Activated T-cell treated with anti-CD3 and anti-CD28 coated beads, Interleukin-2, amount 50 U/mL, for 24 hours (primary cell): ENCODE measurements around the gene IGFLR1.
"Not testable (repeated sequence)": the region's sequence is repeated elsewhere in the genome, so short reads cannot be mapped to it uniquely, and the experiment has no call there.

Source experiments
- DNase-seq: peaks from one replicate; pipeline ENCODE4 v3.0.0-alpha.2; 2020
- H3K27ac Mint-ChIP-seq: 2 replicates; pipeline ENCODE4 v1.8.0; 2020; ENCODE audit warnings: mild to moderate bottlenecking, mixed read lengths
- H3K27me3 Mint-ChIP-seq: 2 replicates; pipeline ENCODE4 v1.8.0; 2020; ENCODE audit warnings: mixed read lengths
- H3K36me3 Mint-ChIP-seq: 2 replicates; pipeline ENCODE4 v1.8.0; 2020; ENCODE audit warnings: low read depth, mixed read lengths
- H3K4me1 Mint-ChIP-seq: 2 replicates; pipeline ENCODE4 v1.8.0; 2020; ENCODE audit warnings: low read depth, mixed read lengths
- H3K4me3 Mint-ChIP-seq: 2 replicates; pipeline ENCODE4 v1.8.0; 2020; ENCODE audit warnings: mild to moderate bottlenecking, moderate library complexity, mixed read lengths
- H3K9me3 Mint-ChIP-seq: 2 replicates; pipeline ENCODE4 v1.8.0; 2020; ENCODE audit warnings: mixed read lengths

IGFLR1 gene

DNA sequence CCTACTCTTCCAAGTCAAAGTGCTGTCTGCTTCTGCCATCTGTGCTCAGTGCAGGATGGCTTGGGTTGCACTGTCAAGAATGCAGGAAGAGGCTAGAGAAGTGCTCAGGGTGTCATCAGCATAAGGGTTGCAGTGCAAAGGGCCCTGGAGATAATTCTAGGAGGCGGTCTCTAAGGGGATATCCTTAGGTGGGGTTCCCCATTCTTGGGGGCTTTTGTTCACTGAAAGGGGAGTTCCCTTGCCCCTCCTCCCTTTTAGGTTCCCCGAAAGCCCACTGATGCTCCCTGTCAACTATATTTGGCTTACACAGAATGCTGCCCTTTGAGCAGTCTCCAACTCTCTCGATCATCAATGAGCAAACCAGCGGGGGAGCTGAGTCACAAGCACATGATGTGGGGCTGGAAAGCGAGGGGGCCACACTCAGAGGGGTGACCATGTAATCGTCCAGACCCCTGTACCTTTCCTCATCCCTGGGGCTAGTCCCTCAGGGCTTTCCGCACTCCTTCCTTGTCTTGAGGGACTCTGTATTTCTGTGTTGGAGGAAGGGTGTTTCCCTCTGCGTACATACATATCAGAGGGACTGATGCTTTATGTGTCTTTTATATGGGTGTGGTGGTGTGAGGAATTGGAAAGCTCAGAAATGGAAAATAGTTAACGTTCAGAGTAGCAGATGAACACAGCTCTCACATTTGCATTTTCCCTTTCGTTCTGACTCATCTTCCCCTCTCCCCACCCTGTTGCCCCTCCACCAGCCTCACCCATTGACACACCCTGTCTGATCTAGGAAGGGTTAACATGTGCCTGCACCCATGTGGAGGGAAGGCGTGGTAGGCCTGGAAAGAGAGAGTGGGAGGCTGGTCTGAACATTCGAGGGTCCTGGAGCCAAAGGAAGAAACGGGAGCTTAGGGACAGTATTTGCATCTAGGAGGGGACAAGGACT, 31.2 kb downstream of the IGFLR1 start:
- H3K36me3 Mint-ChIP-seq, result peaks cover 34% of the 10 kb centered on the region
- H3K27ac Mint-ChIP-seq, result peak overlapping the region; percentile 99
- no peaks in the 10 kb centered on the region for H3K9me3 Mint-ChIP-seq
- DNase-seq, result peak; percentile 81
- no peaks in the 10 kb centered on the region for H3K27me3 Mint-ChIP-seq
- peaks cover 52% of the 10 kb centered on the region for H3K4me1 Mint-ChIP-seq
- peak overlapping the region; percentile 66 for H3K4me3 Mint-ChIP-seq

DNA sequence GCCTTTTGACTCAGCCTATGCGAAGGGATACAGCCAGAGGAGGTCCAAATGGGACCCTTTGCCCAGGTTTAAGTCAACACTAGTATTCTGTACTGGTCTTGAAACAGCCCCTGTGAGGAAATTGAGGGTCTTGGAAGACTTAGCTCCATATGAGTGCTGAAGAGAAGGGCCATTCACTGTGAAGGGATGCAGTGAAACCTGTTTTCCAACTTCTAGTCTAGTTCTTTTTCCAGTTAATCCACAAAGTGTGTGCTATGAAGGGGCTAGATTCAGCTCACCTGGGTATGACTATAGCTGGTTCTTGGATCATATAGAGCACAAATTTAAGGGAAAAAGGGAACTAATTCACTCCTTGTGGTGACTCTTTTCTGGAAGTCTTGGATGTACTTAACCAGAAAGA, 33.9 kb downstream of the IGFLR1 start:
- Mint-ChIP-seq H3K4me3 (no peak overlapping the region), H3K36me3 (peaks cover 8% of the 10 kb centered on the region), H3K4me1 (peaks cover 44% of the 10 kb centered on the region), H3K27ac (no peak overlapping the region), H3K9me3 (no peaks in the 10 kb centered on the region), H3K27me3 (no peaks in the 10 kb centered on the region)
- no peak for DNase-seq

DNA sequence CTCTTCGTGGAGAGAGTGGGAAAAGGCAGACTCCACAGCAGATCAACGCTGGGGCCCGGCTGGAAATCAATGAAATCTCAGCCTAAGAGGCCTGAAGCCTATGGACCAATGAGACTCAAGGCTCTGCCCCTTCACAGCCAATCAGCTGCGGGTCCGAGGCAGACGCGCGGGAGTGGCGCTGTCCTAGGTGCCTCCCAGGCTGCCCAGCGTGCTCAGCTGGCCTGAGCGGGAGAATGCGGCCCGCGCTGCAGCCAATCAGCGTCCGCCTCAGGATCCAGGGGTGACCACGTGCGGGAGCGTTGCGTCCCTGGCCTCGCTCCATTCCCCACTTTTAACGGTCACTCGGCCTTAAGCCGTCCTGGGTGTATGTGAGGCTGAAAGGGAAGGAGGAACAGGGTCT, 38.0 kb downstream of the IGFLR1 start, which contains the start of gene ZBTB32:
ZBTB32 (plus strand) TSS at position 341 of the 400 bp plus-strand sequence. CDS start 10,069 bp downstream, outside the sequence.
- DNase-seq, result no peak
- H3K27ac Mint-ChIP-seq, result no peak within 1 kb of the TSS
- no peaks in the 10 kb centered on the region for H3K27me3 Mint-ChIP-seq
- H3K4me3 Mint-ChIP-seq, result no peak within 1 kb of the TSS
- peaks cover 3% of the 10 kb centered on the region for H3K36me3 Mint-ChIP-seq
- no peaks in the 10 kb centered on the region for H3K9me3 Mint-ChIP-seq
- peaks cover 17% of the 10 kb centered on the region for H3K4me1 Mint-ChIP-seq

DNA sequence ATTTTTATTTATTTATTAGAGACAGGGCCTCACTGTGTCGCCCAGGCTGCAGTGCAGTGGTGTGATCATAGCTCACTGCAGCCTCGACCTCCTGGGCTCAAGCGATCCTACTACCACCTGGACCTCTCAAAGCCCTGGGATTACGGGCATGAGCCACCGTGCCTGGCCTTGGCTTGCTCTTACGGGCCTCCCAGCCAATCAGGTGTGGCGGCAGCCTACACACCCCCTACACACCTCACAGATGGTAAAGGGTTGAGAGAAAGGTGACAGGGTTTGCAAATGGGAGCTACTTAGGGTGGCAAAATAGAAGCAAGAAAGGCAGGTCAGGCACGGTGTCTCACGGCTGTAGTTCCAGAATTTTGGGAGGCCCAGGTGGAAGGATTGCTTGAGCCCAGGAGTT, 38.9 kb downstream of the IGFLR1 start:
- Mint-ChIP-seq H3K36me3 (peaks cover 2% of the 10 kb centered on the region), H3K4me1 (peaks cover 11% of the 10 kb centered on the region), H3K27me3 (no peaks in the 10 kb centered on the region), H3K9me3 (no peaks in the 10 kb centered on the region), H3K4me3 (no peak overlapping the region), H3K27ac (no peak overlapping the region)
- no peak for DNase-seq

DNA sequence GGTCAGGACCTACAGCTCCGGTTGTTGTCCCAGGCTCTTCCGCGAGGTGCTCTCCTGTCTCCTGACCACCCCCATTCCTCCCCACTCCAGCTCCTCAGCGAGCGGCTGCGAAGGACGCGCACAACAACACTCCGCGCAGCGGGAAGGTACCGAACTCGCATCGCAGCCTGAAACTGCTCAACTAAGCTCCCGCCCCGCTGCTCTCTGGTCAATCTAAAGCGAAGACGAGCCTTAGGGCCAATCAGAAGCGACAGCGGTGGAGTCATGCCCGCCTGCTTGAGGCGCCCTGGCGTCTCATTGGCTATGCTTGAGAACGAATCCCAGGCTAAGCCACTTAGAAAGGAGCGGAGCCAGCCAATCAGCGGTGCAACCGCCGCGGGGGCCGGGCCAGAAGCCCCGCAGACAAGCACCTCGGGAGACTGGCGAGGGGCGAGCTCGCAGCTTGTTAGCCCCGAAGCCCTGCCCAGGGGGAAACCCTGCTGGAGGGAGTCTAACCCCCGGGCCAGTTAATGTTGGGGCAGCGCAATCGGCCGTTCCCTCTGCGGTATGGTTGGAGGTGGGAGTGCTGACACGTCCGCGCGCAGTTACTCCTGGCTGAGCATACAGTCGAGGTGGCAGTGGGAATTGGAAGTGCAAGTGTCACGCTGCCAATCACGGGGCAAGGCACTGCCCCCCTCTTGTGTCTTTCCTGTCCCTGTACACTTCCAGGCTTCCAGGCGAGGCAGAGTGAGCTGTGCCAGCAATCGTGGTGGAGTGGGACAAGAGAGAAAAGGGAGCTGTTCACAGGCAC, 39.8 kb downstream of the IGFLR1 start:
- DNase-seq, result peak; percentile 90
- no peaks in the 10 kb centered on the region for H3K27me3 Mint-ChIP-seq
- peak overlapping the region; percentile 90 for H3K27ac Mint-ChIP-seq
- H3K4me3 Mint-ChIP-seq, result peak overlapping the region; percentile 88
- peaks cover 8% of the 10 kb centered on the region for H3K4me1 Mint-ChIP-seq
- H3K9me3 Mint-ChIP-seq, result no peaks in the 10 kb centered on the region
- peaks cover 2% of the 10 kb centered on the region for H3K36me3 Mint-ChIP-seq

DNA sequence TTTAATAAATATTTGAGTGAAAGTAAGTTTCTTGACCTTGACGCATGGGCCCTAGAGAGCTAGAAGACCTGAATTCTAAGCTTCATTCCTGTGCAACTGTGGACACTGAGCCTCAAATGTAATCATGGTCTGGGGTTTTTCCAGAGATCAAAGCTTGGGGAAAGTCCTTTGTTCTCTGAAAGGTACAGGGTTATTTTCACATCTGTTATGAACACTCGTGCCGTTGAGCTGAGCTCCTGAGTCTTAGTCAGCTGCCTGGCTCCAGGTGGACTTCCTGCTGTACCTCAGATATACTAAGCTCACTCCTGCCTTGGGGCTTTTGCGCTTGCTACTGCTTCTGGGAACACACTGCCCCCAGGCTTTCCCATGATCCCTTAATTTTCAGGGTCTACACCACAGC, 45.4 kb downstream of the IGFLR1 start:
- no peak overlapping the region for H3K4me3 Mint-ChIP-seq
- H3K4me1 Mint-ChIP-seq, result peaks cover 21% of the 10 kb centered on the region
- peak overlapping the region; percentile 55 for H3K27ac Mint-ChIP-seq
- no peaks in the 10 kb centered on the region for H3K36me3 Mint-ChIP-seq
- H3K27me3 Mint-ChIP-seq, result no peaks in the 10 kb centered on the region
- DNase-seq, result no peak
- H3K9me3 Mint-ChIP-seq, result no peaks in the 10 kb centered on the region

DNA sequence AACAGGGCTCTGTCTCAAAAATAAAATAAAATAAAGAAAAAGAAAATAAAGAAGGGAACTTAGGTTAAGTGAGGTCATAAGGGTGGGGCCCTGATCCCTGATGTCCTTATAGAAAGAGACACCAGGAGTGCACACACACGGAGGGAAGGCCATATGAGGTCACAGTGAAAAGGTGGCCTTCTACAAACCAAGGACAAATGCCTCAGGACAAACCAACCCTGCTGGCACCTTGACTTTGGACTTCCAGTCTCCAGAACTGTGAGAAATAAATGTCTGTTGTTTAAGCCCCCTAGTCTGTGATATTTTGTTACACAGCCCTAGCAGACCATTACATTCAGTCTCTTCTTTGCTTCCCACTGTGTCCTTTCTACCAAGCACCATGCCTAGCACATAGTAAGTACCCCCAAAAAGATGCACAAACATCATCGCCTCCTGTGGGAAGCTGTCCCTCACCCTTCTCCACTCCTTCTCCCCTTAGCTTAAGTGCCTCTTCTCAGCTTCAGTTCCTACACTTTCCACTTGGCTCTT, 46.3 kb downstream of the IGFLR1 start:
- Mint-ChIP-seq H3K36me3 (no peaks in the 10 kb centered on the region), H3K4me1 (peaks cover 21% of the 10 kb centered on the region), H3K9me3 (no peaks in the 10 kb centered on the region), H3K27me3 (no peaks in the 10 kb centered on the region), H3K27ac (no peak overlapping the region), H3K4me3 (no peak overlapping the region)
- DNase-seq, result no peak

DNA sequence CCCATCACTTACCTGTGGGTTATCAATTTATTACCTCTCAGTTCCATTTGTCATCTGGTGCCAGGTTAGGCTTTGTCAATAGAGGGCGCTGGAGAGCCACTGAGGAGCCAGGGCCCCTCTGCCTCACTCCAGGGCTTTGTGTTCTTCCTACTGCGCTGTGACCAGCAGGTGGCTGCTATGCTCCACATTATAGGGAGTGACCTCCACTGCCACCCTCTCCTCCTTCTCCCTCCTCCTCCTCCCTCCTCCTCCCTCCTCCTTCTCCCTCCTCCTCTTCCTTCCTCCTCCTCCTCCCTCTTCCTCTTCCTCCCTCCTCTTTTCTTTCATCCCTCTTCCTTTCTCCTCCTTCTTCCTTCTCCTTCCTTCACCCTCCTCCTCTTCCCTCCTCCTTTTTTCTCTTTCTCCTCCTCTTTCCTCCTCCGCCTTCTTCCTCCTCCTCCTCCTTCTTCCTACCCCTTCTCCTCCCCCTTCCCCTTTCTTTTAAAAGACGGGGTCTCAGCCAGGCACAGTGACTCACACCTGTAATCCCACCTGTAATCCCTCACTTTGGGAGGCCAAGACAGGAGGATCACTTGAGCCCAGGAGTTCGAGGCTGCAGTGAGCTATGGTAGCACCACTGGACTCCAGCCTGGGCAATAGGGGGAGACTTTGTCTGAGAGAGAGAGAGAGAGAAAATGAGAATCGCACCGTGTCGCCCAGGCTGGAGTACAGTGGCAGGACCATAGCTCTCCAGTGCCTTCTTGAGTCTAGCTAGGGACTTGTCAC, 48.2 kb downstream of the IGFLR1 start:
- peaks cover 4% of the 10 kb centered on the region for H3K27me3 Mint-ChIP-seq
- peaks cover 21% of the 10 kb centered on the region for H3K4me1 Mint-ChIP-seq
- DNase-seq, result peak; percentile 90
- H3K4me3 Mint-ChIP-seq, result no peak overlapping the region
- no peaks in the 10 kb centered on the region for H3K36me3 Mint-ChIP-seq
- H3K27ac Mint-ChIP-seq, result peak overlapping the region; percentile 52
- H3K9me3 Mint-ChIP-seq, result no peaks in the 10 kb centered on the region

DNA sequence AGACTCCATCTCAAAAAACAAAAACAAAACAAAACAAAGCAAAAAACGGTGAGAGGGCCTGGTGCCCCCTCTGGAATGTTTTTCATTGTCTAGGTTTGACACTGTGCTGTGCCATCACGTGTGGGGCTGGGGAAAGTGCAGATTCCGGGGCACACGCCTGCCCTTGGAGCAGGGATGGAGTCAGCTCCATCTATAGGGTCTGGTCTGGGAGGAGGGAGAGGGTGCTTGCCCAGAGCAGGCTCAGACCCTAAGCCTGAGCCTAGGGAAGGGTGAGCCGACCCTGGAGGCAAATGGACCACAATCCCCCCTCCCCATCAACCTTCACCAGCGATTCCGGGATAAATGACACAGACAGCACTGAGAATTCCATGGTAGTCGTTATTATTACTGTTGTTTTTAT, 48.8 kb downstream of the IGFLR1 start:
- no peaks in the 10 kb centered on the region for H3K9me3 Mint-ChIP-seq
- peaks cover 21% of the 10 kb centered on the region for H3K4me1 Mint-ChIP-seq
- H3K4me3 Mint-ChIP-seq, result no peak overlapping the region
- no peak overlapping the region for H3K27ac Mint-ChIP-seq
- H3K36me3 Mint-ChIP-seq, result no peaks in the 10 kb centered on the region
- no peak for DNase-seq
- peaks cover 4% of the 10 kb centered on the region for H3K27me3 Mint-ChIP-seq

DNA sequence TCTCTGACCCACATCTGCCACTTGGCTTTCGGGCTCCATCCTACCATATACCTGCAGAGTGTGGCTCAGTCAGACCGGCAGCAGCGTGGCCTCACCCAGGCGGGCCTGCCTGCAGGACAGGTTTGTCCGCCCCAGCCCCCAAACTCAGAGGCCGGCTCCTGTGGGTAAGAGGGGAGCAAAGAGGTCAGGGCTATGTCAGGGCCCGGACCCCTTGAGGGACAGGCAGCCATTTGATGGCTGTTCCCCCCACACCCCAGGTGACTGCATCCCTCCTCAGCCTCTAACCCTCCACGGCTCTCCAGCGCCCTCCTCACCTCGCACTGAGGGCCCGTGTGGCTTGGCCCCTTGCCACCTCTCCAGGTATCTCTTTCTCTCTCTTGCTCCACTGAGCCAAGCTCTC, 50.2 kb downstream of the IGFLR1 start:
- no peak for DNase-seq
- Mint-ChIP-seq H3K27me3 (peaks cover 4% of the 10 kb centered on the region), H3K36me3 (no peaks in the 10 kb centered on the region), H3K9me3 (no peaks in the 10 kb centered on the region), H3K4me3 (no peak overlapping the region), H3K27ac (no peak overlapping the region), H3K4me1 (peaks cover 17% of the 10 kb centered on the region)

DNA sequence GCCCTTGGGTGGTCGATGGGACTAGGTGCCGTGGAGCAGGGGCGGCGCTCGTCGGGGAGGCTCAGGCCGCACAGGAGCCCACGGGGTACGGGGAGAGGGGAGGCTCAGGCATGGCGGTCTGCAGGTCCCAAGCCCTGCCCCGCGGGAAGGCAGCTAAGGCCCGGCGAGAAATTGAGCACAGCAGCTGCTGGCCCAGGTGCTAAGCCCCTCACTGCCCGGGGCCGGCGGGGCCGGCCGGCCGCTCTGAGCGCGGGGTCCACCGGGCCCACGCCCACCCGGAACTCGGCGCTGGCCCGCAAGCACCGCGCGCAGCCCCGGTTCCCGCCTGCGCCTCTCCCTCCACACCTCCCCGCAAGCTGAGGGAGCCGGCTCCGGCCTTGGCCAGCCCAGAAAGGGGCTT, 51.1 kb downstream of the IGFLR1 start:
- not testable (repeated sequence) for DNase-seq, H3K36me3 Mint-ChIP-seq, H3K4me3 Mint-ChIP-seq, H3K27ac Mint-ChIP-seq, H3K9me3 Mint-ChIP-seq, H3K4me1 Mint-ChIP-seq, H3K27me3 Mint-ChIP-seq

DNA sequence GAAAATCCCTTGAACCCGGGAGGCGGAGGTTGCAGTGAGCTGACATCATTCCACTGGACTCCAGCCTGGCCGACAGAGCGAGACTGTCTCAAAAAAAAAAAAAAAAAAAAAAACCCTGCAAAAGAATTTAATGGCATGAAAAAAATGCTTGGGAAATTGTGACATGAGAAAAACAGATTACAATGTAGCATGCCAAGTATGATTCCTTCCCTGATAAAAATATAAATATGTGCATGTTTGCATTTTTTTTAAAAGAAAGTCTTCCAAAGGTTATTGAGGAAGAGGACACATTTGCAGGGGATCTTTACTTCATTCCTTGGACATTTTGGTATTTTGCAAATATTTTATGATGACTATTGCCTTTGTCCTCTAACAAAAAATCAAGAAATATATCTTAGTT, 52.4 kb downstream of the IGFLR1 start:
- no peaks in the 10 kb centered on the region for H3K36me3 Mint-ChIP-seq
- H3K4me1 Mint-ChIP-seq, result peaks cover 8% of the 10 kb centered on the region
- no peak overlapping the region for H3K27ac Mint-ChIP-seq
- peaks cover 4% of the 10 kb centered on the region for H3K27me3 Mint-ChIP-seq
- H3K9me3 Mint-ChIP-seq, result no peaks in the 10 kb centered on the region
- DNase-seq, result no peak
- H3K4me3 Mint-ChIP-seq, result no peak overlapping the region
